Loucy (cell line): Measurements from ENCODE around the gene SPN.

Experiments used
- H2AFZ ChIP-seq: fragments of 200-600 bp; sonication (generic); 2 replicates; pipeline ENCODE4 v1.6.0; 2016; ENCODE audit warnings: antibody characterized with exemption, mild to moderate bottlenecking, low read length, moderate library complexity
- H3F3A ChIP-seq: fragments of 200-600 bp; 2 replicates; pipeline ENCODE4 v1.6.0; 2016; ENCODE audit warnings: antibody characterized with exemption, low read depth, mild to moderate bottlenecking
- H3K27me3 ChIP-seq: fragments of 200-600 bp; sonication (generic); 2 replicates; pipeline ENCODE4 v1.6.1; 2014; ENCODE audit warnings: low read length, mild to moderate bottlenecking; ENCODE audit not compliant: insufficient read depth, poor library complexity, severe bottlenecking
- H3K36me3 ChIP-seq: fragments of 200-600 bp; sonication (generic); 2 replicates; pipeline ENCODE4 v1.6.1; 2016; ENCODE audit warnings: low read length; ENCODE audit not compliant: insufficient read depth
- H3K4me1 ChIP-seq: fragments of 200-600 bp; sonication (generic); 2 replicates; pipeline ENCODE4 v1.5.1; 2014; ENCODE audit warnings: low read length, mild to moderate bottlenecking; ENCODE audit not compliant: insufficient read depth, poor library complexity, severe bottlenecking
- H3K4me2 ChIP-seq: fragments of 200-600 bp; sonication (generic); 2 replicates; pipeline ENCODE4 v1.6.0; 2014; ENCODE audit warnings: antibody characterized with exemption, low read length, low read depth, mild to moderate bottlenecking; ENCODE audit not compliant: poor library complexity, severe bottlenecking
- H3K4me3 ChIP-seq: fragments of 200-600 bp; sonication (generic); 2 replicates; pipeline ENCODE4 v1.5.1; 2014; ENCODE audit warnings: low read length, mild to moderate bottlenecking, mixed read lengths; ENCODE audit not compliant: poor library complexity, severe bottlenecking
- H3K79me2 ChIP-seq: fragments of 200-600 bp; sonication (generic); 2 replicates; pipeline ENCODE4 v1.6.1; 2014; ENCODE audit warnings: low read length; ENCODE audit not compliant: insufficient read depth
- H3K9ac ChIP-seq: fragments of 200-600 bp; sonication (generic); 2 replicates; pipeline ENCODE4 v1.6.0; 2014; ENCODE audit warnings: mild to moderate bottlenecking, low read depth, low read length, moderate library complexity; ENCODE audit not compliant: poor library complexity, severe bottlenecking
- H3K9me2 ChIP-seq: fragments of 200-600 bp; sonication (generic); replicated peaks from 2 replicates; pipeline ENCODE4 v1.6.1; 2016; ENCODE audit warnings: low read depth, low read length, mixed read lengths
- H3K9me3 ChIP-seq: fragments of 200-600 bp; sonication (generic); 2 replicates; pipeline ENCODE4 v1.6.1; 2014; ENCODE audit warnings: mild to moderate bottlenecking, antibody characterized with exemption, low read length, low read depth; ENCODE audit not compliant: insufficient read depth
- H4K20me1 ChIP-seq: fragments of 200-600 bp; sonication (generic); 2 replicates; pipeline ENCODE4 v1.6.0; 2014; ENCODE audit warnings: antibody characterized with exemption, low read length, mild to moderate bottlenecking; ENCODE audit not compliant: insufficient read depth, poor library complexity, severe bottlenecking
- EZH2phosphoT487 ChIP-seq: fragments of 200-600 bp; IDR thresholded peaks from 2 replicates; pipeline ENCODE4 v1.6.1; 2018; ENCODE audit warnings: antibody characterized with exemption, mild to moderate bottlenecking, moderate library complexity, borderline replicate concordance
- TF ChIP-seq, protein P1 (sequence below): fragments of 200-600 bp; sonication (generic); conservative IDR thresholded peaks from 2 replicates; pipeline ENCODE4 v1.5.1; 2014; ENCODE audit warnings: mild to moderate bottlenecking, antibody characterized with exemption, low read length

SPN gene

DNA sequence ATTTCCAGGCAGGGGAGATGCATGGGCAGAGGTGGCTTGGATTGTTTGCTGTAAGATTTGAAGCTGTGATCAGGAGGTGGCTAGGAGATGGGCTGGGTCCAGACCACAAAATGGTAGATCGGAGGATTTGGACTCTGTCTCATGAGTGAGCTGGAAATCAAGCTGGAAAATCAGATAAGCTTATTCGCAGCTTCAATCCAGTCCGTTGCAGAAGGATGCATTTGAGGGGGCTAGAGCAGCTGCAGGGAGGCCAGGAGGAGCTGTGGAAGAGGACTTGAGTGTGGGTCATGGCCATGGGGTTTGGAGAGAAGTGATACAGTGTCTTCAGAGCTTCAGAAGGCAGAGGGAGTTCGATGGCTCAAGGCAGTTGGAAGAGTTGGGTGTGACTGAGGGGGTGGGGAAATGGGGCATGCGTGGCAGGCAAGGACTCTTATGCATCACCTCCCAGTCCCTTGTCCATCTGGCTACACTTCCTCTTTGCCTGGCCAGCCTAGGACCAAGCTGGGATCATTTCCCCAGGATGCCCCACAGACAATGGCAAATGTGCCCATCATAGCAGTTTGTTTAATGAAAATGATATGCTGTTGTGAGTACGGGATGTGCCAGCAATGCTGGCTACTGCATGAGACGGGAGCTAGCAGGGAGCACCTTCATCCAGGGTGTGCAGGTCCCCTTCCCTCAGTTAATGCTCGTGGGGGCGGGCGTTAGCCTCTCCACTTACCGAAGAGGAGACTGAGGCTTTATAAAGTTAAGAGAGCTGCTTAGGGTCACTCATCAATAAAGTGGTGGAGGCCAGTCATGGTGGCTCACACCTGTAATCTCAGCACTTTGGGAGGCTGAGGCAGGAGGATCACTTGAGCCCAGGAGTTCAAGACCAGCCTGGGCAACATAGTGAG is 36.5 kb downstream of the SPN start:
- Histone ChIP-seq H3K36me3 (peaks cover 20% of the 10 kb centered on the region; the same call in 1 of the 2 replicates), H3K4me2 (no peak overlapping the region), H3K4me1 (peaks cover 20% of the 10 kb centered on the region), H3K27me3 (no peaks in the 10 kb centered on the region), H3K4me3 (no peak overlapping the region), H3K9me3 (no peaks in the 10 kb centered on the region), H3K9ac (no peak overlapping the region), H2AFZ (no peak overlapping the region), H4K20me1 (peaks cover 3% of the 10 kb centered on the region), H3K9me2 (no peaks in the 10 kb centered on the region), H3F3A (no peaks in the 10 kb centered on the region), H3K79me2 (peaks cover 5% of the 10 kb centered on the region; the same call in 1 of the 2 replicates)
- TF ChIP-seq, protein P1, sequence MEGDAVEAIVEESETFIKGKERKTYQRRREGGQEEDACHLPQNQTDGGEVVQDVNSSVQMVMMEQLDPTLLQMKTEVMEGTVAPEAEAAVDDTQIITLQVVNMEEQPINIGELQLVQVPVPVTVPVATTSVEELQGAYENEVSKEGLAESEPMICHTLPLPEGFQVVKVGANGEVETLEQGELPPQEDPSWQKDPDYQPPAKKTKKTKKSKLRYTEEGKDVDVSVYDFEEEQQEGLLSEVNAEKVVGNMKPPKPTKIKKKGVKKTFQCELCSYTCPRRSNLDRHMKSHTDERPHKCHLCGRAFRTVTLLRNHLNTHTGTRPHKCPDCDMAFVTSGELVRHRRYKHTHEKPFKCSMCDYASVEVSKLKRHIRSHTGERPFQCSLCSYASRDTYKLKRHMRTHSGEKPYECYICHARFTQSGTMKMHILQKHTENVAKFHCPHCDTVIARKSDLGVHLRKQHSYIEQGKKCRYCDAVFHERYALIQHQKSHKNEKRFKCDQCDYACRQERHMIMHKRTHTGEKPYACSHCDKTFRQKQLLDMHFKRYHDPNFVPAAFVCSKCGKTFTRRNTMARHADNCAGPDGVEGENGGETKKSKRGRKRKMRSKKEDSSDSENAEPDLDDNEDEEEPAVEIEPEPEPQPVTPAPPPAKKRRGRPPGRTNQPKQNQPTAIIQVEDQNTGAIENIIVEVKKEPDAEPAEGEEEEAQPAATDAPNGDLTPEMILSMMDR, result no peak
- TF ChIP-seq EZH2phosphoT487, result no peak

DNA sequence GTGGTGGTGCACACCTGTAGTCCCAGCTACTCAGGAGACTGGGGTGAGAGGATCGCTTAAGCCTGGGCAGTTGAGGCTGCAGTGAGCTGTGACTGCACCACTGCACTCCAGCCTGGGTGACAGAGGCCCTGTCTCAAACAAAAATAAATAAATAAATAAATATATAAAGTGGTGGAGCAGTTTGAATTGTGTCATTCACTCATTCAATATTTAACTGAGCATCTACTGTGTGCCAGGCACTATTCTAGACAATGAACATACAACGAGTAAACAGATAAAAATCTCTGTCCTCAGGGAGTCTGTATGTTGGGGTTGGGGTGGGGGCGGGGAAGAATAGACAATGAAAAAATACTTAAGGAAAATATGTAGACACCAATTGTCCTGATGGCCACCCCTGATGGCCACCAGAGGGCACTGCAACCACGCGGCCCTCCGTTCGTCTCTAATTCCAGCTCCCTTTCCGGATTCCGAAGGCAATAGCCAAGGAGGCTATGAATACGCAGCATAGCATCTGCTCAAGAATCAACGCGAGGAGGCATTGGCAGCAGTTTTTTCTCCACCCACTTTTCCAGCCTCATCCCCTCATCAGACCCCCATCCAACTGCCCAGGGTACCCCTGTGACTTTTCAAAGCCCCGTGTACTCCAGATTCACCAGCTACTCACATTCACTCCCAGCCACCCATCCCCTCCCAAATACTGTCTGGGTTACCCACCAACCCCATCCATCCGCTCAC is 37.4 kb downstream of the SPN start:
- Histone ChIP-seq H4K20me1 (no peaks in the 10 kb centered on the region), H2AFZ (no peak overlapping the region), H3K79me2 (no peaks in the 10 kb centered on the region), H3K27me3 (no peaks in the 10 kb centered on the region), H3F3A (no peaks in the 10 kb centered on the region), H3K4me2 (no peak overlapping the region), H3K9ac (no peak overlapping the region), H3K36me3 (peaks cover 14% of the 10 kb centered on the region; the same call in 1 of the 2 replicates), H3K9me2 (no peaks in the 10 kb centered on the region), H3K9me3 (no peaks in the 10 kb centered on the region), H3K4me3 (no peak overlapping the region), H3K4me1 (peaks cover 20% of the 10 kb centered on the region)
- TF ChIP-seq, protein P1, result peak; percentile 81
- no peak for TF ChIP-seq EZH2phosphoT487

DNA sequence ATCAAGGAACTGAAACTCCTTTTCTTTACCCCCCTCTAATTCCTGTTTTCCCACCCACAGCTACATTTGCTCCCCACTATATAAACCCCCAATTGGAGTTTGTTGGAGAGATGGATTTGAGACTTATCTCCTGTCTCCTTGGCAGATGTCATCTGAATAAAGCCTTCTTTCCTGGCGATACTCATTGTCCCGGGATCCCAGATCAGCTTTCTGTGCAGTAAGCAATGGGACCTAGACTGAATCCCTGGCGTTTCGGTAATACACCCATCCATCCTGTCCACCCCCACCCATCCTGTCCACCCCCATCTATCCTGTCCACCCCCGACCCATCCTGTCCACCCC is 38.1 kb downstream of the SPN start:
- Histone ChIP-seq H3K4me2 (peak overlapping the region; percentile 56), H3K9me3 (no peaks in the 10 kb centered on the region), H2AFZ (no peak overlapping the region), H3K9ac (no peak overlapping the region), H3K79me2 (no peaks in the 10 kb centered on the region), H3K4me3 (no peak overlapping the region), H3K36me3 (peaks cover 14% of the 10 kb centered on the region; the same call in 1 of the 2 replicates), H4K20me1 (no peaks in the 10 kb centered on the region), H3K9me2 (no peaks in the 10 kb centered on the region), H3K4me1 (peaks cover 20% of the 10 kb centered on the region), H3K27me3 (no peaks in the 10 kb centered on the region), H3F3A (no peaks in the 10 kb centered on the region)
- no peak for TF ChIP-seq EZH2phosphoT487
- TF ChIP-seq, protein P1, result no peak
